Measurements from ENCODE around the gene TNRC6A.

DNA sequence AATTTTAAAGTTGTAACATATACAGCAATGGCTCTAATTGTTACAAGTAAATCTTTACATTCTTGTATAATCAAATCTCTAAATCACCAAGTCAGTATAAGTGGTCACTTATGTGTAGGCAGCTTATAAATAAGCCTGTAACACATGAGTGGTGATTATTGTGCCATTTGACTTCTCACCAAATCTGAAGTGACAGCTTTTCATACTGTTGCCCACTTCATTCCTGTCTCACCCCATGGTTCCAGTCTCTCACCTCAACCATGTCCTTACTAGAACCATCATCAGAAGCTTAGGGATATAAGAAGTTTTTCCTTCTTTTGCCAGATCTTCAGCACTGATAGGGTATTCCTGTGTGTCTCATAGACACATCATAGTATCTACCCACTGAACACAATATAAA is 23.5 kb downstream of the TNRC6A start:
- no peak for TF ChIP-seq EZH2phosphoT487 (IDR thresholded peaks at IDR 0.05; ENCODE audit: borderline replicate concordance, low read length)
- TF ChIP-seq, protein P1, sequence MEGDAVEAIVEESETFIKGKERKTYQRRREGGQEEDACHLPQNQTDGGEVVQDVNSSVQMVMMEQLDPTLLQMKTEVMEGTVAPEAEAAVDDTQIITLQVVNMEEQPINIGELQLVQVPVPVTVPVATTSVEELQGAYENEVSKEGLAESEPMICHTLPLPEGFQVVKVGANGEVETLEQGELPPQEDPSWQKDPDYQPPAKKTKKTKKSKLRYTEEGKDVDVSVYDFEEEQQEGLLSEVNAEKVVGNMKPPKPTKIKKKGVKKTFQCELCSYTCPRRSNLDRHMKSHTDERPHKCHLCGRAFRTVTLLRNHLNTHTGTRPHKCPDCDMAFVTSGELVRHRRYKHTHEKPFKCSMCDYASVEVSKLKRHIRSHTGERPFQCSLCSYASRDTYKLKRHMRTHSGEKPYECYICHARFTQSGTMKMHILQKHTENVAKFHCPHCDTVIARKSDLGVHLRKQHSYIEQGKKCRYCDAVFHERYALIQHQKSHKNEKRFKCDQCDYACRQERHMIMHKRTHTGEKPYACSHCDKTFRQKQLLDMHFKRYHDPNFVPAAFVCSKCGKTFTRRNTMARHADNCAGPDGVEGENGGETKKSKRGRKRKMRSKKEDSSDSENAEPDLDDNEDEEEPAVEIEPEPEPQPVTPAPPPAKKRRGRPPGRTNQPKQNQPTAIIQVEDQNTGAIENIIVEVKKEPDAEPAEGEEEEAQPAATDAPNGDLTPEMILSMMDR (conservative IDR thresholded peaks at IDR 0.05; ENCODE audit: low read depth, low read length), result no peak
- no peak for TF ChIP-seq EZH2 (IDR thresholded peaks at IDR 0.05; ENCODE audit: low read length, unreplicated experiment)

Measured in PC-3 (cell line).